NCI-H2029 (cell line): ENCODE data around the gene TLR8.
A peak's percentile ranks its signal among the peaks of the same experiment; 100 is the strongest.
"Not testable (repeated sequence)": the region's sequence is repeated elsewhere in the genome, so short reads cannot be mapped to it uniquely, and the experiment has no call there.

Experiments used
- DNase-seq: peaks from one replicate; lab custom pipeline; 2025; lab: John Stamatoyannopoulos, UW

The TLR8 gene

DNA sequence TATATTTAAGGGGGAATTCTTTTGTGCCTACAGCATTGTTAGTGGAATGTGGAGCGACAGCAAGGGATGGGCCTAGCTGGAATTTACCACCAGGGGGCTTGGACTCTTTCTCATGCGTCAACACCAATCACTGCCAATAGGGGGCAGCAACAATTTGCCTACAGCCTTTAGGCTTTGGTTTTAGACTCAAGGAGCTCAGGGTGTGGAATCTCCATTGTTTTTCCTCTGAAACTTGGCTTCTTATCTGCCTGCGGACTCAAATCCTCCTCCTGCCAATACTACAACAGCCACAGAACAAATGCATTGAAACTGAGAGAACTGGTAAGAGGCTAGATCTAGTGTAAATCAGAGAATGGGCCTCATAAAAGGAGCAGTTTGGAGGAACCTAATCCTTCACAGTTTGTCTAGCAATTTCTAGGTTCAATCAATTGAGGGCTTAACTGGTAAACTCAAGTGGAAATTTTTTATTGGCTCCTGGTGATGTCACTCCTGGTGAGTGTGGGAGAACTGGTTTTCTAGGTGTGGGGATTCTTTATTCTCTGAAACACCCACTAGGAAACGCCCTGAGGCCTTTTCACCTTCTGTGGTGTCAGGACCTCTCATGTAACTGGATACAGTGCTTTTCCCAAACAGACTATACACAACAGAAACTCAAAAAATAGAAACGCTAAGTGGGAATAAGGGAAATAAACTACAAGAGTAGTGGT lies 40.6 kb downstream of the TLR8 start:
- DNase-seq, result peak; percentile 61

DNA sequence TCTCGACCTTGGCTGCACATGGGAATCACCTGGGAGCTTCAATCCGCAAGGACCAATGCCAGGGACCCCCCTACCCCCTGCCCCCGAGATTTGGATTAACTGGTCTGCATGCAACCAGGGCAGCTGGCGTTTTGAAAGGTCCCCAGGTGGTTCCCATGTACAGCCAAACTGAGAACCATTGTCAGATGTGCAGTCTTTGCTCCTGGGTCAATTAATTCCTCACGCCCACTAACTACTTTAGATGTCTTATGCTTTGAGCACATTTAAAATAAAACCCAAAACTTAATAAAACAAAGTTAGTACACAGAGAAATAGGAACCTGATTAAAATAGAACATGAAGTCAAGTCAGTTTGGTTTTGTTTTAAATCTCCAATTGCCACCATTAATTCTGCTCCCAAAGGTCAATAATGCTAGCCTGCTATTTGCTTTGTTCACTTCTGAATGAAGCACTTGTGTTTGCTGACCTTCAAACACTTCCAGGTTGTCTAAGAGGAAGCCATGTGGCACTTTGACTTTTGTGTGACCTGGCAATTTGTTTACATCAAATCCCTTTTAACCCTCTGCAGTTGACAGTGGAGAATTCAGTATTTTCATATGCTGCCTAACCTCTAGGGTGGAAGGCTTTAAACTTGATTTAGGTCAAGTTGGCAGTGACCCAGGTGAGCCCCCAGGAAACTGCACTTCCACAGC lies 41.3 kb downstream of the TLR8 start:
- no peak for DNase-seq

DNA sequence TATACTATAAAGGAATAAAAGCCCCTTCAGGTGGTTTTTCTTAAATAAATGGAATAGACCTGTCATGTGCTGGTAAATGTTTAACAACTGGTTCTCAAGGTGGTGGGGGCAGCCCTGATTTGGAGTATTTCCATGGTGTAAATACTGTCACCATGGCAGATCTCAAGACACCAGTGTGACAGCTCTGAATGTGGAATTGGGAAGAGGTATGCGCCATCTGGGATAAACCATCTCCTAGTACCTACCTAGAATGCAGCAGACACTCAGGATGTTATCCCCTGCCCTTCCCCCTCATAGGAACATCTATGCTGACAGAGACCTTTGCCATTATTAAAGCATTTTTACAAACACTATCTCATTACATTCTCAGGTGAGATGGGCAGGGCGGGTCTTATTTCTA lies 42.1 kb downstream of the TLR8 start:
- no peak for DNase-seq

DNA sequence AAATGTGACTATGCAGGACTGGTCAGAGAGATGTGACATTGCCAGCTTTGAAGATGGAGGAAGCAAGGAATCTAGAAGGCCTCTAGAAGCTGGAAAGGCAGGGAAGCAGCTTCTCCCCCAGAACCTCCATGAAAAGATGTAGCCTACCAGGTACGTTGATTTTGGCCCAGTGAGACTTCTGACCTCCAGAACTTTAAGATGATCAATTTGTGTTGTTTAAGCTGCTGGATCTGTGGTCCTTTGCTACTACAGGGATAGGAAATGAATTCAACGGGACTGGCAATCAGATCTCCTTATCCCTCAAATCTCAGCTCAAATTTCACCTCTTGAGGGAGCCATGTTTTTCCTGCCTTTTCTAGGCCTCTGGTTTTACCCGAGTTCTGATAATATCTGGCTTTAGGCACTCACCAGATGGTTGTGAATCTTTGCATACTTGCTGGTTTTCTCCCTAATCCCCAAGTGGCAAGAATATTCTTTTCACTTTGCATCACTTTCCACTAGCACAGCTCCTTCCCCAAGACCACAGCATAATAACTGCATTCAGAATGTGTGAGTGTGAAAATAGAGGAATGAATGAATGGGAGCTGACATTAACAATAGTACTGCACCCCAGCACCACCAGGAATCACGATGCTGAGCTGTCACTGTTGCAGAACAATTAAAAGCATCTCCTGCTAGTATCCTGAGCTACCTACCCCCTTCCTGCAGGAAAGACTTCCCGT lies 42.9 kb downstream of the TLR8 start:
- DNase-seq, result no peak

DNA sequence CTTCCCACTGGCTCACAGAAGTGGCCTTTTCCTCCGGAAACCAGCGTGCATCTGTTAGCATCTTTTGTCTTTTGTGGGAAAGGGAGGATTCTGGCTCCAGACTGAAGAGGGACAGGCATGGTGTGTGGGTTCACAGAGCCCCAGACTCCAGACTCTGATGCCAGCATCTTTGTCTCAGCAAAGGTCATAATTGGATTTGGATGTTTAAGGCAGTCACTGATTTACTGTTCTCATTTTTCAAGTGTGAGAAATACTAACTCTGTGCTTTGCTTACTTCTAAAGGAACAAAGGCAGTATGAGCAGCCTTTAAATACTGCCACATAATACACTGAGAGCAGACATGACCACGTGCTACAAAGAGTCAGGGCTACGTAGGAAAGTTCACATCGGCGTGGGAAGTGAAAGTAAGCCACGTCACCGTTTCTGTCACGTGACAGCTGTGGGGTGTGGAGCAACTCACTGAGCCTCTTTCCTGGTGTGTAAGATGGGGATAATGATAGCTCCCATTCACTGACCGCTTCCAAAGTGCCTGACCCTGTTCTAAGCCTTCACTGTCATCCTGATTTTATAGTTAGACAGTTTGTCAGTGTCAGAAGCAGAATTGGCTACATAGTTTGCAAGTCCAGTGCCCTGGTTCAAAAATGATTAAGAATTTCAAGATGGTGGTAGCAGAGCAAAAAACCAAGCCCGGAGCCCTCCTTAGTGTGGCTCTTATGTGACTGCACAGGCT lies 43.7 kb downstream of the TLR8 start:
- no peak for DNase-seq

DNA sequence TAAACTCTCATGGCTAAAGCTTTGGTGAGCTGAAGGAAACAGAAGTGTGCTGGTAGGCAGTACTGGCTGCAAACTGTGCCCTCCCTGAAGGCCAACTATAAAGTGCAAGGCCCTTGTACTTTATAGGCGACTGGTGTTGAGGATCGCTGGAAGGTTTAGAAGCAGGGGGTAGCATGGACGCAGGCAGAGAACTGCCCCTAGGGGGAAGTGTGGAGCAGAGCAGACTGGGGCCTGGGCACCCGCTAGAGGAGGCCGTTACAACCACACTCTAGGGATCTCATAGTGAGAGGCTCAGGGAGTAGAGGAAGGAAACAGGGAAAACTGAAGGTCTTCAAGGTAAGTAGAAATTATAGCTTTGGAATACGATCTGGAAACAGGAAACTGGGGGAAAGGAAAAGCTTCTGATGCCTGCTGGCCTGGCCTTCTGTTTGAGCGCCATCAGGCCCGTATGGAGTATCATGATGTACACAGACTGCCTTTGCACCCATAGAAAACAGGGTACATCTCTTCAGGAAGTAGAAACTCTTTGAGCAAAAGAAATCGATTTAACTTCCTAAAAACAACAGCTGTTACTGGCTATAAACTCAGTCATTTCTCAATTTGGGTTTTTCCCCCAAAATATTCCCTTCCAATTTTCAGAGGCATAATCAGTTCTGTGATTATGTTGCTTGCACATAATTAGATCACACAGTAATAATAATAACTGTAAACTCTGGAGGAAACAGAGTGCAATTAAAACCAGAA lies 44.6 kb downstream of the TLR8 start:
- no peak for DNase-seq

DNA sequence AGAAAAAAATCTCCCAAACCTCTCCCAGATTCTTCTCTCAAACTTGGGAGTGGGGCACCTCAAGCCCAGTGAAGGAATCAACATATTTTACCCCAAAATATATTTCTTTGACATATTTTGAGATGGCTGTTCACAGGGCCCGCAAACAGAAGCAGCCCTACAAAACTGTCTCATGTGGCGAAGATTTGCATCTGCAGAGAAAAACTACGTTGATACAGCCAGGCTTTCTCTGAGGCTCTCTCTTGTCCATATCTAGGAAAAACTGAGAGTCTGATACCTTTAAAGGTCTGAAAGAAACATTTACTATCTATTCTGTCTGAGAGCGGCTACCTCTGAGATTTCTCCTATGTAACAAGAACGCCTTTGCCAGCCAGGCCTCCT lies 45.2 kb downstream of the TLR8 start:
- no peak for DNase-seq

DNA sequence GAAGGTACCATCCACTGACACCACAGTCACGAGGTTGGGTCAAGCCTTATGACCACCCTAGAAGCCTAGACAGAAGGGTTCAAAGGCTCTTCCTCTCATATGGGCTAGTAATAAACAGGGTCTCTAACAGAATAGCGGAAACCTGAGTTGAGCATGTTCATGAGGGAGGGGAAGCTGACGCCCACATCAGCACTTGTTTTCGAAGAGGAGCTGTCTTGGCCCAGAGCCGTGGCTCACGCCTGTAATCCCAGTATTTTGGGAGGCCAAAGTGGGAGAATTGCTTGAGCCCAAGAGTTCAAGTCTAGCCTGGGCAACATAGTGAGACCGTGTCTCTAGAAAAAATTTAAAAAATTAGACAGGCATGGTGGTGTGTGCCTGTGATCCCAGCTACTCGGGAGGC lies 47.0 kb downstream of the TLR8 start:
- no peak for DNase-seq

DNA sequence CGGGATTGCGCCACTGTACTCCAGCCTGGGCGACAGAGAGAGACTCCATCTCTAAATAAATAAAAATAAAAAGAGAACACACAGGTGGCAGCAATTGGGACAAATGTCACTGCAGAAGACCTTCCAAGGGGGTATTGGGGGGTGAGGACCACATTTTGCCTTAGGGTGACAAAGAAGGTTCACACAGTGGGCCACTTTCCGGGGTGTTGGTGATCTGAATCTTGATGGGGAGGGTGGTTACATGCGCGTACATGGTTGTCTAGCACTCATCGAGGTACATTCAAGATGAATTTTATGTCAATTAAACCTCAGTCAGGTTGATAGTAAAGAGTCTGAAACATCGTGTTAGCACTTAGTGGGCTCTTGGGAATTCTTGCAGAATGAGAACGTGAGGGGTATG lies 48.0 kb downstream of the TLR8 start:
- no peak for DNase-seq

DNA sequence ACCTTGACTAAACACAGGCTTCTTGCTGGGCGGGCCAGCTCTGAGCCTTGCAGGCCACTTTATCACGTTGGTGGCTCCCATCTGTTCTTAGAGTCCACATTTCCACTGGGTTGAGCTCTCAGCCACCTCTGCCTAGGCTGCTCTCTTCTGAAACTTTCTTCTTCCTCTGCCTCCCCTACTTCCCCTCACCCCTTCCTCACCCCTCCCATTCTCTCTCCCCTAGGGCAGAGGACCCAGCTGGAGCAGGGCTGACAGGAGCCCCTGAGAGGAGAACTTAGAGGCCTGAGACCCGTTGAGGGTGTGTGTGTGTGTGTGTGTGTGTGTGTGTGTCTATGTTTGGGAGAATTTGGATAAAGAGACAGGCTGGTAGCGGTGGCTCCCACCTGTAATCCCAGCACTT lies 48.6 kb downstream of the TLR8 start:
- DNase-seq, result no peak

DNA sequence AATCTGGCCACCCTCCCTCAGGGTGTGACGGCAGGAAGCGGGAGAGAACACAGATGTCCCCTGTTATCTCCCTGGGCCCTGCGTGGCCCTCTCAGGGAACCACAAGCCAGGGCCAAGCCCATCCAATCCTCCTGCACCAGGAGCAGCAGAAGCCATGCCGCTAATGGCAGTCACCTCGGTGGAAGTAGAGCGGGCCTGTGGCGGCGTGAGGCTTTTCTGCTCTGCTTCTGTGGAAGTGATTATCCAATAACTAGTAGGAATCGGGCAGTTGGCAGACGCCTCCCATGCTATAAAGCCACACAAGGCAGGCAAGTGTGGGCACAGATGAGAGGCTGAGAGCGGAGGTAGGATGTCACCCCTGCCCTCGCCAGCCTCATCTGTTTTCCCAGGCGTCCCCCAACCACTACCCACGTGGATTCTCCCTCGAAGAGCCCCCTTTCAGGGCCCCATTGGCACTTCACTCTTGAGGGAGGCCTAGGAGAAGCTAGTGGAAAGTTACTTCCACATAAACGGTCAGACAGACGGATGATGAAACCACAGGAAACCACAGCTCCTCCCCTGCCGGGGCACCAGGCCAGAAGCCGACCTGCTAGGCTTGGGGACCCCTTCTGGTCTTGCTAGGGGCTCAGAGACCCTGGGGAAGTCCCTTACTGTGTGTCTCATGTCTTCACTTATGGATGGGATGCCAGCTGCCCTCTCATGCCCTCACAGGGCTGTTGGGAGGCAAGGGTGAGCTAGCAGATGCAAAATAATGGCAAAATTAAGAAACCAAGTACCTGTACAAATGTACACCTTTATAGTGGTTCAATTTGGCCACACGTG lies 49.7 kb downstream of the TLR8 start:
- no peak for DNase-seq

DNA sequence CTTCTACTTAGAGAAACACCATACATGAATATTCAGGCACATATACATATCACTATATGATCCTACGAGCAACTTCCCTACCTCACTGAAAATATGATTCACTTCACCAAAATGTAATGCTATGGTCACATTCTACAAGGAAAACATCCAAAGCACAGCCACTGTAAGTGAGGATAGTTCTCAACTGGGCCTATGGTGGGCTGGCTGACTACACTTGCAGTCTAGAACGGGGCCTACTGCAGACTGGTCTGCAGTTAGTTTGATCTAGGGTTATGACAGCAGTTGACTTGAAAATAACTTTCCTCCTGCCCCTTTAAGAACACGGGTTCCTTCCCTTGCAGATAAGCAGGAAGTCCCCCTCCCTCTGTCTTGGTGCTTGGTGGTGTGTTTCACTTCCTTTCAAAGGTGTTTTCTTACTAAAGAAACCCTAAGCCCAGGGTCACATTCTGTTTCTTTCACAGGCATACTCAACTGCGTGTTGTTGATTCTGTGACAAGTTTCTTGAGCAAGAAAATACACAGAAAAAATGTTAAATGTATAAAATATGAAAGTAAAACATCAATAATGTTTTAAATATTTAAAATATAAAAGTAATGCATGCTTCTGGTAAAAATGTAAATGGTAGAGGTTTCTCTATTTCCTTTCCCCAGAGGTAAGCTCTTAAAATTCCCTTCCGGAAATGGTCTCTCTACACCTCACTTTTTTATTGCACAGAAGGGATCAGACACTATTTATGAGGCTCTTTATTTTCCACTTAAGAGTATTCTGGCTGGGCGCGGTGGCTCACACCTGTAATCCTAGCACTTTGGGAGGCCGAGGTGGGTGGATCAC lies 50.5 kb downstream of the TLR8 start:
- DNase-seq, result no peak

DNA sequence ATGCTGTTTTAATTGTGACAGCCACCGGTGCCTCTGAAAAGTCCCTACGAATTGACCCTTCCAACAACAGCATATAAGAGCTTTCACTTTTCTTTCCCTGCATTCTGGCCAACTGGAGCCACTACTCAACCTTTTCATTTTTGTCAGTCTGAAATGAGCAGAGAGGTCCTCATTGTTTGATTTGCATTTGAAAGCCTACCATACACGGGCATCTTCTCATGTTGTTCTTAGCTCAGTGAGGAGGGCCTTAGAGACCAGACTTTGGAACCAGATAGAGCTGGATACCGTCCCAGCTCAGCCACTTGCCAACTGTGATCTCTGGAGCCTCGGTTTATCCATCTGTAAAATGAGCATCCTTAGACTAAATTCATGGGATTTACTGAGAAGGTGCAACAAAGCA lies 51.6 kb downstream of the TLR8 start:
- DNase-seq, result no peak

DNA sequence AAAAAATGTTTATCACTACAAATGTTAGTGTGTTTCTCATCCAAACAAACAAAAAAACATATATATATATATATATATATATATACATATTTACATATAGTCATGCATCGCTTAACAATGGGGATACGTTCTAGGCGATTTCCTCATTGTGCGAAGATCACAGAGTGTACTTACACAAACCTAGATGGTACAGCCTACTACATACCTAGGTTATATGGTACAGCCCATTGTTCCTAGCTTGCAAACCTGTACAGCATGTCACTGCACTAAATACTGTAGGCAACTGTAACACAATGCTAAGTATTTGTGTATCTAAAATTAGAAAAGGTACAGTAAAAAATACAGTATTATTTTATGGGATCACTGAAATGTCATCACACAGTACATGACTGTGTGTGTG lies 52.0 kb downstream of the TLR8 start:
- no peak for DNase-seq

DNA sequence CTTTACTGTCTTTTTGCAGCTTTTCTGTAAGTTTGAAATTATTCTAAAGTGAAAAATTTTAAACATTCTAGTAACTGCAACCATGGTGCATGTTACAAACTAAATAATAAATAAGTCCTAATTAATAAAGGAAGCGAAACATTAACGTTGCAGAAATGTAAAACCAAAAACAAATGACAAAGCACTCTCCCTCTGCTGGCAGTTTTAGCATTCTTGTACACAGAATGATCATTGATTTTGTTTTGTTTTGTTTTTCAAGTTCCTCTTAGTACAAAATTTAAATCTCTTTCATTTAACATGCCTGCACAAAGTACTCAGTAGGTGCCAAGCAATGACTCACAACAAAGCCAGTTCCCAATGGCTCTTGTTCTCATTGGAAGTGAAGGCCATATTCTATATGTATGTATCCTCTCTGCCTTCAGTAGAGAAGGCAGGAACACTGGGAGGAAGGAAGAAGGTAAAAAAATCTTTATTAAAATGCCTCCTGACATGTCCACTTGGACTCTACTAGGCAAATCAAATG lies 54.8 kb downstream of the TLR8 start:
- no peak for DNase-seq

DNA sequence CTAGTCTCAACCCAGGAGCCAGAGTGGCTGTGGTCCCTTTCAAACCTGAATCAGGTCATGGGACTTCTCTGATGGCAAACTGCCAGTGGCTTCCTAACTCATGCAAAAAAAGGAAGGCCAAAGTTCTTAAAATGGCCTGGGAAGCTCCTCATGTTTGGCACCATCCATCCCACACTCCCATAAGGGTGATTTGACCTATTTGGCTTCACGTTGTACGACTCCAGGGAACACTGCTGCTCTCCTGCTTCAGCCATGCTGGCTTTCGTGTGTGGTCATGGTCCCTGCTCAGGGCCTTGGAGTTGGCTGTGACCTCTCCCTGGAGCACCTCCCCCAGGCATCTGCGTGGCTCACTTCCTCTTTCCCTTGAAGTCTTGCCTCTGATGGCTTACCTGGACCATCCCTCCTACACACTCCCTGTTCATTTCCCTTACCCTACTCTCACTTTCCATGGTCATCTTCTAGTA lies 55.7 kb downstream of the TLR8 start:
- DNase-seq, result no peak

DNA sequence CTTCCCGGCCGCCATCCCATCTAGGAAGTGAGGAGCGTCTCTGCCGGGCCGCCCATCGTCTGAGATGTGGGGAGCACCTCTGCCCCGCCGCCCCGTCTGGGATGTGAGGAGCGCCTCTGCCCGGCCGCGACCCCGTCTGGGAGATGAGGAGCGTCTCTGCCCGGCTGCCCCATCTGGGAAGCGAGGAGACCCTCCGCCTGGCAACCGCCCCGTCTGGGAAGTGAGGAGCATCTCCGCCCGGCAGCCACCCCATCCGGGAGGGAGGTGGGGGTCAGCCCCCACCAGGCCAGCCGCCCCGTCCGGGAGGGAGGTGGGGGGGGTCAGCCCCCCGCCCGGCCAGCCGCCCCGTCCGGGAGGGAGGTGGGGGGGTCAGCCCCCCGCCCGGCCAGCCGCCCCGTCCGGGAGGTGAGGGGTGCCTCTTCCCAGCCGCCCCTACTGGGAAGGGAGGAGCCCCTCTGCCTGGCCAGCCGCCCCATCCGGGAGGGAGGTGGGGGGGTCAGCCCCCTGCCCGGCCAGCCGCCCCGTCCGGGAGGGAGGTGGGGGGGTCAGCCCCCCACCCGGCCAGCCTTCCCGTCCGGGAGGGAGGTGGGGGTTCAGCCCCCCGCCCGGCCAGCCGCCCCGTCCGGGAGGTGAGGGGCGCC lies 56.9 kb downstream of the TLR8 start:
- DNase-seq, result not testable (repeated sequence)

DNA sequence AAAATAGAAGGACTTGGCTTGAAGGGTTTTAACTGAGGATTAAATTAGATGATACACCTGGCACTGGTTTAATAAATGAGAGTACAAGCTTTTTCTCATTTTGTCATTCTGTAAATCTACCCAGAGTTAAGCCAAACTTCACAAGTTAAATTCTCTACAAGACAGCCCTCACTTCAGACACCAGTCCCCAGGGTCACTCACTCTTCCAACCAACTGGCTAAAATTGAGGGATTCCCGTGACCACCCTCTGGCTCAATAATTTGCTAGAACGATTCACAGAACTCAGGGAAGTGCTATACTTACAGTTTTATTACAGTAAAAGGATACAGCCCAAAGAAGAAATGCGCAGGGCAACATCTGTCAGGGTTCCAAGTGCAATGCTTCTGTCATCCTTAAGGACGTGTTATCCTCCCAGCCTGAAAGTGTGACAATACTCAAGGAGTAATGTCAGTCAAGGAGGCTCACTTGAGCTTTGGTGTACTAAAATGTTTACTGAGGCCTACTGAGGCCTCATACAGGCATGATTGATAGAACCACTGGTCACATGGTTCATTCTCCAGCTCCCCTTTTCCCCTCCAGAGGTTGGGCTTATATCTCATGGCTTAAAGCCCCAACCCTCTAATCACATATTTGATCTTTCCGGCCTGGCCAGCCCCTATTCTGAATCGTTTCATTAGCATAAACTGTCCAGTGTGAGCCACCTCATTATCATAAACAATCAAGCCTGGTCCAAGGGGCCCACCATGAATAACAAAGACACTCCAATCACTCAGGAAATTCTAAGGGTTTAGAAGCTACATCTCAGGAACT lies 58.9 kb downstream of the TLR8 start:
- no peak for DNase-seq
